MM.1S (cell line): ENCODE data around the gene RIPOR3.

Experiments used
- DNase-seq: peaks from one replicate; pipeline ENCODE4 v3.0.0-alpha.2; 2015
- H2AFZ ChIP-seq: fragments of 300-600 bp; sonication (generic); 2 replicates; pipeline ENCODE4 v1.6.0; 2016; ENCODE audit warnings: antibody characterized with exemption, low read length
- H3F3A ChIP-seq: fragments of 300-600 bp; sonication (generic); 2 replicates; pipeline ENCODE4 v1.6.1; 2016; ENCODE audit warnings: mild to moderate bottlenecking, antibody characterized with exemption, low read length, moderate library complexity, mixed read lengths; ENCODE audit not compliant: insufficient read depth
- H3K27ac ChIP-seq: fragments of 300-600 bp; sonication (generic); 2 replicates; pipeline ENCODE4 v1.5.1; 2016; ENCODE audit warnings: mild to moderate bottlenecking, low read length
- H3K27me3 ChIP-seq: fragments of 300-600 bp; sonication (generic); replicated peaks from 2 replicates; pipeline ENCODE4 v1.6.0; 2016; ENCODE audit warnings: low read length; ENCODE audit not compliant: insufficient read depth
- H3K36me3 ChIP-seq: fragments of 300-600 bp; sonication (generic); replicated peaks from 2 replicates; pipeline ENCODE4 v1.6.1; 2016; ENCODE audit warnings: mild to moderate bottlenecking, low read length, mixed read lengths; ENCODE audit not compliant: insufficient read depth
- H3K4me1 ChIP-seq: fragments of 300-600 bp; sonication (generic); 2 replicates; pipeline ENCODE4 v1.6.1; 2016; ENCODE audit warnings: low read length, mixed read lengths
- H3K4me2 ChIP-seq: fragments of 300-600 bp; sonication (generic); 2 replicates; pipeline ENCODE4 v1.6.0; 2016; ENCODE audit warnings: low read depth, low read length
- H3K4me3 ChIP-seq: fragments of 300-600 bp; sonication (generic); 2 replicates; pipeline ENCODE4 v1.5.1; 2016; ENCODE audit warnings: low read length, mixed read lengths
- H3K79me2 ChIP-seq: fragments of 300-600 bp; sonication (generic); 2 replicates; pipeline ENCODE4 v1.6.1; 2016; ENCODE audit warnings: mixed run types, low read length, mixed read lengths
- H3K9ac ChIP-seq: fragments of 300-600 bp; sonication (generic); 2 replicates; pipeline ENCODE4 v1.6.1; 2016; ENCODE audit warnings: low read length, mixed read lengths
- H3K9me2 ChIP-seq: fragments of 300-600 bp; sonication (generic); replicated peaks from 2 replicates; pipeline ENCODE4 v1.6.1; 2016; ENCODE audit warnings: mild to moderate bottlenecking, low read length, mixed read lengths; ENCODE audit not compliant: insufficient read depth
- H3K9me3 ChIP-seq: fragments of 300-600 bp; sonication (generic); replicated peaks from 2 replicates; pipeline ENCODE4 v1.6.1; 2016; ENCODE audit warnings: mild to moderate bottlenecking, low read length, mixed read lengths; ENCODE audit not compliant: insufficient read depth
- H4K20me1 ChIP-seq: fragments of 300-600 bp; sonication (generic); 2 replicates; pipeline ENCODE4 v1.6.1; 2016; ENCODE audit warnings: mild to moderate bottlenecking, low read length, moderate library complexity, mixed read lengths; ENCODE audit not compliant: insufficient read depth
- CTCF ChIP-seq: fragments of 300-600 bp; sonication (generic); IDR thresholded peaks from 2 replicates; pipeline ENCODE4 v1.5.1; 2016; ENCODE audit warnings: antibody characterized with exemption, low read length, mixed read lengths
- EZH2 ChIP-seq: fragments of 300-600 bp; sonication (generic); optimal IDR thresholded peaks from 2 replicates; pipeline ENCODE3; 2017; ENCODE audit warnings: low read depth, mild to moderate bottlenecking, antibody characterized with exemption, low read length, mixed read lengths
- EZH2phosphoT487 ChIP-seq: fragments of 300-600 bp; sonication (generic); IDR thresholded peaks from 2 replicates; pipeline ENCODE4 v1.6.1; 2018; ENCODE audit warnings: antibody characterized with exemption, low read length

RIPOR3 gene

DNA sequence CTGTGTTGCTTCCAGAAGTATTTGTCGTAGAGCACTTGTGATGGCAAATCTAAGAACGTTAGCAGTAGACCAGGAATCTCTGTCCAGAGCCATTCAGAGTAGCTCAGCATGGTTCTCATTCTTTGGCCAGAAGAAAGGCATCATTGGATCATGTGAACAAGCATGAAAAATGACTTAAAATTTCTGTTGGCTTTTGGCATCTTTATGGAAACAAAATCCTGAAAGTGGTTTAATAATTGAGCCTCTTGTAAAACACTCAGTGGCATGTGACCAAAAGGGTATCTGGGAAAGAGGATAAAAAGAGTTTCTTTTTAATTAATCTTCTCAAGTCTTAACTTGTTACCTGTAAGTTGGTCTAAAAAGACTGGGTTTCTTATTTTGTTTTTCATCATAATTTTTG is 126.0 kb downstream of the RIPOR3 start:
- H3K4me2 ChIP-seq: no peak overlapping the region
- H3F3A ChIP-seq: no peaks in the 10 kb centered on the region
- H3K79me2 ChIP-seq: 0 out of 2 replicates have a peak, but pooled peaks cover under 1% of the 10 kb centered on the region
- H3K9me3 ChIP-seq: no peaks in the 10 kb centered on the region
- H3K4me1 ChIP-seq: no peaks in the 10 kb centered on the region
- H3K27ac ChIP-seq: no peak overlapping the region
- no peak overlapping the region for H3K9ac ChIP-seq
- H3K4me3 ChIP-seq: no peak overlapping the region
- TF ChIP-seq CTCF: no peak
- TF ChIP-seq EZH2phosphoT487: no peak
- TF ChIP-seq EZH2: no peak
- DNase-seq: no peak
- H3K9me2 ChIP-seq: no peaks in the 10 kb centered on the region
- H3K36me3 ChIP-seq: no peaks in the 10 kb centered on the region
- no peaks in the 10 kb centered on the region for H4K20me1 ChIP-seq
- H2AFZ ChIP-seq: no peak overlapping the region
- no peaks in the 10 kb centered on the region for H3K27me3 ChIP-seq

GRCh38 chr20:50563133-50563944 is 128.0 kb downstream of the RIPOR3 start:
- Histone ChIP-seq H3K4me1 (no peaks in the 10 kb centered on the region), H3F3A (no peaks in the 10 kb centered on the region), H4K20me1 (no peaks in the 10 kb centered on the region), H3K9me3 (no peaks in the 10 kb centered on the region), H2AFZ (no peak overlapping the region), H3K27ac (no peak overlapping the region), H3K27me3 (no peaks in the 10 kb centered on the region), H3K79me2 (peaks cover 11% of the 10 kb centered on the region), H3K36me3 (no peaks in the 10 kb centered on the region), H3K9ac (no peak overlapping the region), H3K4me2 (no peak overlapping the region), H3K9me2 (no peaks in the 10 kb centered on the region), H3K4me3 (no peak overlapping the region)
- no peak for TF ChIP-seq EZH2
- TF ChIP-seq EZH2phosphoT487: no peak
- TF ChIP-seq CTCF: no peak
- no peak for DNase-seq

DNA sequence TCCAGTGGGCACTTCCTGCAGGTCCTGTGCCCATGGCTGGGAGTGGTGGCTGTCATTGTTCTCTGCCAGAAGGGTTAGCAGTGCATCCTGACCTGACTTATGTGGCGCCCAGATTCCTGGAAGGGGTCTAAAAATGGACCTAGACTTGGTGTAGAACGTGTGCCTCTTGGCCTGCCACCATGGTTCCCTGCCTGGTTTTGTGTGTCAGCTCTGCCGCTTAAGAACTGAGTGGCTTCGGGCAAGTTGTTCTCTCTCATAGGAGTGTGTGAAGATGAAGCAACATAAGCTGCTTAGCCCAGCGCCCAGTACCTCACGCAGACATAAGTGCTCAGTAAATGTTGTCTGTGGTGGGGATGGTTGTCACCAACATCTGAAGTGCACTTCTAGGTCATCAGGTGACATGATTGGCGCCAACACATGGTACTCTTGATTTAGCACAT is 129.1 kb downstream of the RIPOR3 start:
- Histone ChIP-seq H3K9ac (no peak overlapping the region), H3F3A (no peaks in the 10 kb centered on the region), H2AFZ (no peak overlapping the region), H3K4me3 (no peak overlapping the region), H3K36me3 (no peaks in the 10 kb centered on the region), H4K20me1 (no peaks in the 10 kb centered on the region; the same call in 1 of the 2 replicates), H3K79me2 (peaks cover 21% of the 10 kb centered on the region), H3K9me2 (no peaks in the 10 kb centered on the region), H3K27ac (no peak overlapping the region), H3K27me3 (no peaks in the 10 kb centered on the region), H3K9me3 (no peaks in the 10 kb centered on the region), H3K4me2 (no peak overlapping the region), H3K4me1 (no peaks in the 10 kb centered on the region)
- TF ChIP-seq EZH2: no peak
- TF ChIP-seq CTCF: no peak
- TF ChIP-seq EZH2phosphoT487: no peak
- no peak for DNase-seq
